Measurements from ENCODE around the gene MTMR4.
"Not testable (repeated sequence)": the region's sequence is repeated elsewhere in the genome, so short reads cannot be mapped to it uniquely, and the experiment has no call there.

The MTMR4 gene

GRCh38 chr17:58492238-58493121 lies 22.0 kb downstream of the MTMR4 start:
- DNase-seq (ENCODE audit: low read depth), result no peak

GRCh38 chr17:58491510-58492045 lies 22.9 kb downstream of the MTMR4 start:
- no peak for DNase-seq (ENCODE audit: low read depth)

GRCh38 chr17:58488428-58488890 lies 26.0 kb downstream of the MTMR4 start:
- no peak for DNase-seq (ENCODE audit: low read depth)

- DNase-seq (ENCODE audit: low read depth), result peak; percentile 66
Observed at GRCh38 chr17:58487589-58488427, 26.6 kb downstream of the MTMR4 start, which contains the start of gene HSF5. HSF5 (minus strand) TSS chr17:58488408; CDS start chr17:58488274, 134 bp downstream.

GRCh38 chr17:58484600-58484999 lies 29.8 kb downstream of the MTMR4 start:
- no peak for DNase-seq (ENCODE audit: low read depth)

- not testable (repeated sequence) for DNase-seq (ENCODE audit: low read depth)
Observed at GRCh38 chr17:58481798-58482197, 32.6 kb downstream of the MTMR4 start.

GRCh38 chr17:58480090-58480489 lies 34.3 kb downstream of the MTMR4 start:
- DNase-seq (ENCODE audit: low read depth), result no peak

GRCh38 chr17:58476812-58477211 lies 37.6 kb downstream of the MTMR4 start:
- DNase-seq (ENCODE audit: low read depth), result no peak

- DNase-seq (ENCODE audit: low read depth), result no peak
Observed at GRCh38 chr17:58475985-58476384, 38.5 kb downstream of the MTMR4 start.

GRCh38 chr17:58470356-58470755 lies 44.1 kb downstream of the MTMR4 start:
- no peak for DNase-seq (ENCODE audit: low read depth)

GRCh38 chr17:58468944-58469343 lies 45.5 kb downstream of the MTMR4 start:
- DNase-seq (ENCODE audit: low read depth), result no peak

GRCh38 chr17:58455491-58455890 lies 58.9 kb downstream of the MTMR4 start:
- no peak for DNase-seq (ENCODE audit: low read depth)

GRCh38 chr17:58452738-58453137 lies 61.7 kb downstream of the MTMR4 start:
- no peak for DNase-seq (ENCODE audit: low read depth)

- peak; percentile 33 for DNase-seq (ENCODE audit: low read depth)
Observed at GRCh38 chr17:58447039-58447975, 67.1 kb downstream of the MTMR4 start.

GRCh38 chr17:58446086-58446485 lies 68.4 kb downstream of the MTMR4 start:
- no peak for DNase-seq (ENCODE audit: low read depth)
